Loucy (cell line): ENCODE results near the gene TMTC1.

ENCODE experiments used
- H2AFZ ChIP-seq: fragments of 200-600 bp; sonication (generic); 2 replicates; pipeline ENCODE4 v1.6.0; 2016; ENCODE audit warnings: antibody characterized with exemption, mild to moderate bottlenecking, low read length, moderate library complexity
- H3F3A ChIP-seq: fragments of 200-600 bp; 2 replicates; pipeline ENCODE4 v1.6.0; 2016; ENCODE audit warnings: antibody characterized with exemption, low read depth, mild to moderate bottlenecking
- H3K27me3 ChIP-seq: fragments of 200-600 bp; sonication (generic); 2 replicates; pipeline ENCODE4 v1.6.1; 2014; ENCODE audit warnings: low read length, mild to moderate bottlenecking; ENCODE audit not compliant: insufficient read depth, poor library complexity, severe bottlenecking
- H3K36me3 ChIP-seq: fragments of 200-600 bp; sonication (generic); 2 replicates; pipeline ENCODE4 v1.6.1; 2016; ENCODE audit warnings: low read length; ENCODE audit not compliant: insufficient read depth
- H3K4me1 ChIP-seq: fragments of 200-600 bp; sonication (generic); 2 replicates; pipeline ENCODE4 v1.5.1; 2014; ENCODE audit warnings: low read length, mild to moderate bottlenecking; ENCODE audit not compliant: insufficient read depth, poor library complexity, severe bottlenecking
- H3K4me2 ChIP-seq: fragments of 200-600 bp; sonication (generic); 2 replicates; pipeline ENCODE4 v1.6.0; 2014; ENCODE audit warnings: antibody characterized with exemption, low read length, low read depth, mild to moderate bottlenecking; ENCODE audit not compliant: poor library complexity, severe bottlenecking
- H3K4me3 ChIP-seq: fragments of 200-600 bp; sonication (generic); 2 replicates; pipeline ENCODE4 v1.5.1; 2014; ENCODE audit warnings: low read length, mild to moderate bottlenecking, mixed read lengths; ENCODE audit not compliant: poor library complexity, severe bottlenecking
- H3K79me2 ChIP-seq: fragments of 200-600 bp; sonication (generic); 2 replicates; pipeline ENCODE4 v1.6.1; 2014; ENCODE audit warnings: low read length; ENCODE audit not compliant: insufficient read depth
- H3K9ac ChIP-seq: fragments of 200-600 bp; sonication (generic); 2 replicates; pipeline ENCODE4 v1.6.0; 2014; ENCODE audit warnings: mild to moderate bottlenecking, low read depth, low read length, moderate library complexity; ENCODE audit not compliant: poor library complexity, severe bottlenecking
- H3K9me2 ChIP-seq: fragments of 200-600 bp; sonication (generic); replicated peaks from 2 replicates; pipeline ENCODE4 v1.6.1; 2016; ENCODE audit warnings: low read depth, low read length, mixed read lengths
- H3K9me3 ChIP-seq: fragments of 200-600 bp; sonication (generic); 2 replicates; pipeline ENCODE4 v1.6.1; 2014; ENCODE audit warnings: mild to moderate bottlenecking, antibody characterized with exemption, low read length, low read depth; ENCODE audit not compliant: insufficient read depth
- H4K20me1 ChIP-seq: fragments of 200-600 bp; sonication (generic); 2 replicates; pipeline ENCODE4 v1.6.0; 2014; ENCODE audit warnings: antibody characterized with exemption, low read length, mild to moderate bottlenecking; ENCODE audit not compliant: insufficient read depth, poor library complexity, severe bottlenecking
- EZH2phosphoT487 ChIP-seq: fragments of 200-600 bp; IDR thresholded peaks from 2 replicates; pipeline ENCODE4 v1.6.1; 2018; ENCODE audit warnings: antibody characterized with exemption, mild to moderate bottlenecking, moderate library complexity, borderline replicate concordance
- TF ChIP-seq, protein P1 (sequence below): fragments of 200-600 bp; sonication (generic); conservative IDR thresholded peaks from 2 replicates; pipeline ENCODE4 v1.5.1; 2014; ENCODE audit warnings: mild to moderate bottlenecking, antibody characterized with exemption, low read length

Gene TMTC1

DNA sequence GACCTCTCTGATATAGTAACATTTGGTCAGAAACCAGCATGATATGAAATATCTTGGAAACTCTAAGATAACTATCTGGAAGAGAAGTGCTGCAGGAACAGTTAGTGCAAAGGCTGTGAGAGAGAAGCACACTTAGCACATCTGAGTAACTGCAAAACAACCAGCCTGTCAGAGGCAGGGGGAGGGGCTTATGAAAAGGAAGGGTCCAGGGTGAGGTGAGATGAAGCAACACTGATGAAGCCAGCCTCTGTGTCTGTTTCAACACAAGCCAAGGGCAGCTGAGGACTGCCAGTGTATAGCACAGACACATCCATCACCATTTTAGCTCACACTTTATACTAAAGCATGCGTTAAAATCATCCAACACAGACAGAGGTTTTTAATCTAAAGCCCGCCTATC is 248.8 kb downstream of the TMTC1 start:
- Histone ChIP-seq H3K9ac (no peak overlapping the region), H3K9me3 (no peaks in the 10 kb centered on the region)
- TF ChIP-seq EZH2phosphoT487 = no peak
- TF ChIP-seq, protein P1, sequence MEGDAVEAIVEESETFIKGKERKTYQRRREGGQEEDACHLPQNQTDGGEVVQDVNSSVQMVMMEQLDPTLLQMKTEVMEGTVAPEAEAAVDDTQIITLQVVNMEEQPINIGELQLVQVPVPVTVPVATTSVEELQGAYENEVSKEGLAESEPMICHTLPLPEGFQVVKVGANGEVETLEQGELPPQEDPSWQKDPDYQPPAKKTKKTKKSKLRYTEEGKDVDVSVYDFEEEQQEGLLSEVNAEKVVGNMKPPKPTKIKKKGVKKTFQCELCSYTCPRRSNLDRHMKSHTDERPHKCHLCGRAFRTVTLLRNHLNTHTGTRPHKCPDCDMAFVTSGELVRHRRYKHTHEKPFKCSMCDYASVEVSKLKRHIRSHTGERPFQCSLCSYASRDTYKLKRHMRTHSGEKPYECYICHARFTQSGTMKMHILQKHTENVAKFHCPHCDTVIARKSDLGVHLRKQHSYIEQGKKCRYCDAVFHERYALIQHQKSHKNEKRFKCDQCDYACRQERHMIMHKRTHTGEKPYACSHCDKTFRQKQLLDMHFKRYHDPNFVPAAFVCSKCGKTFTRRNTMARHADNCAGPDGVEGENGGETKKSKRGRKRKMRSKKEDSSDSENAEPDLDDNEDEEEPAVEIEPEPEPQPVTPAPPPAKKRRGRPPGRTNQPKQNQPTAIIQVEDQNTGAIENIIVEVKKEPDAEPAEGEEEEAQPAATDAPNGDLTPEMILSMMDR = no peak

DNA sequence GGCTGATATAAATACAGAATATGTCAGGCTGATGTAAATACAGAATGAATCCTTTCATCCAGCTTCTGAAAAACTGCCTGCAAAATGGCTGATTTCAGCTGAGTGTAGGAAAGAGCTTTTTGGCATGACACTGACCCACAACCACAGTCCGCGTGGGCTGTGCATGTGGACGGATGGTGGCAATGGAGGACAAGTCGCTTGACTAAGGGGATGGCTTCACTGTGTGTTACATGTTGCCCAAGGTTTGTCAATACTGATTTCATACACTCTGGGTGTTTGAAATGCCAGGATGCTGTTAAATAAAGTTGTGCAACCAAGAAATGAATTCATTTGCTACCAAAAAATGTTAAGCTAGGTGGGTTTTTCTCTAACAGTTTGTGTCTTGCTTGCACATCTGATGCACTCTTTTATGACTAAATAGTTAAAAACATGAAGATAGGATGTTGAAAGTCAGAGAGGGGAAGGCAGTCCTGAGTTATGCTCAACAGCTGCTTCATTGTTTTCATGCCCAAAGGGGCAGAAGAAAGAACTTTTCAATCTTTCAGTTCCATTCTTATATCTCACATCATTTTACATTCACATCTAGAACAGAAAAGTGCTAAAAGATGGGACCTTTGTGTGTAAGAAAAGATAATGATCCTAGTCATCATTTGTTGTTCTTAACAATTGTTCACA is 249.8 kb downstream of the TMTC1 start:
- H3K79me2 ChIP-seq = no peaks in the 10 kb centered on the region
- no peaks in the 10 kb centered on the region for H3K4me1 ChIP-seq
- H3K9me3 ChIP-seq = no peaks in the 10 kb centered on the region
- no peaks in the 10 kb centered on the region for H3K36me3 ChIP-seq
- peaks cover 5% of the 10 kb centered on the region for H3K27me3 ChIP-seq
- H4K20me1 ChIP-seq = no peaks in the 10 kb centered on the region
- TF ChIP-seq, protein P1 = no peak
- TF ChIP-seq EZH2phosphoT487 = no peak
- H3F3A ChIP-seq = no peaks in the 10 kb centered on the region
- no peak overlapping the region for H3K9ac ChIP-seq
- no peaks in the 10 kb centered on the region for H3K9me2 ChIP-seq
- no peak overlapping the region for H2AFZ ChIP-seq
- H3K4me3 ChIP-seq = no peak overlapping the region
- no peak overlapping the region for H3K4me2 ChIP-seq

More for the DNA sequence above, 248.8 kb downstream of the TMTC1 start:
- peaks cover 5% of the 10 kb centered on the region for H3K27me3 ChIP-seq
- H4K20me1 ChIP-seq = no peaks in the 10 kb centered on the region
- no peak overlapping the region for H2AFZ ChIP-seq
- H3K4me3 ChIP-seq = no peak overlapping the region
- H3F3A ChIP-seq = no peaks in the 10 kb centered on the region
- no peaks in the 10 kb centered on the region for H3K9me2 ChIP-seq
- no peaks in the 10 kb centered on the region for H3K79me2 ChIP-seq
- no peaks in the 10 kb centered on the region for H3K4me1 ChIP-seq
- H3K36me3 ChIP-seq = no peaks in the 10 kb centered on the region
- H3K4me2 ChIP-seq = no peak overlapping the region

DNA sequence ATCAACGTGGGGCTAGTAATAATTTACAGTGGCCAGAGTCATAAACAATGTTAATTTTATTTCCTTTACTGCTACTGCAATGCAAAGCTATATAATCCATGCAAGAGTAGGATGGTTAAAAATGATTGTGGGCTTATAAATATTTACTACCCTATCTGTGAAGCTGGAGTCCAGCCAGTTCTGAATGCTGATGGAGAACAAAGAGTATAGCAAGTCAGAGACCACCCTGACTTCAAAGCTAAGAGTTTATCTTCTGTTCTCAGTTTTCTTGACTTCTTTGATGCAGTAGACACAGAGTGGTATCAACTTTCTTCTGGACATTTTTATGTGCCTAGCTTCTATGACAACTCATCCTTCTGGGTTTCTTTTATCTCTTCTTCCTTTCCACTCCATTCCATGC is 252.3 kb downstream of the TMTC1 start:
- no peaks in the 10 kb centered on the region for H3K79me2 ChIP-seq
- no peaks in the 10 kb centered on the region for H3F3A ChIP-seq
- H3K4me1 ChIP-seq = no peaks in the 10 kb centered on the region
- no peaks in the 10 kb centered on the region for H4K20me1 ChIP-seq
- H3K4me2 ChIP-seq = no peak overlapping the region
- H3K9me3 ChIP-seq = no peaks in the 10 kb centered on the region
- H3K36me3 ChIP-seq = no peaks in the 10 kb centered on the region
- TF ChIP-seq EZH2phosphoT487 = no peak
- TF ChIP-seq, protein P1 = no peak
- no peak overlapping the region for H2AFZ ChIP-seq
- peaks cover 5% of the 10 kb centered on the region for H3K27me3 ChIP-seq
- no peak overlapping the region for H3K9ac ChIP-seq
- H3K9me2 ChIP-seq = no peaks in the 10 kb centered on the region
- no peak overlapping the region for H3K4me3 ChIP-seq
